ENCODE results near the gene MMD. TPM values are rescaled to one million over a fixed set of nuclear protein-coding genes. Genes with fewer than 3 reads are reported as not detected.

Gene MMD
- total and polyA plus RNA-seq, 9 of the 15 experiments (the other 6 are each of a cell fraction or from before 2014, with no cell fraction given): 3.1 to 18.9 (median 10.7) TPM

DNA sequence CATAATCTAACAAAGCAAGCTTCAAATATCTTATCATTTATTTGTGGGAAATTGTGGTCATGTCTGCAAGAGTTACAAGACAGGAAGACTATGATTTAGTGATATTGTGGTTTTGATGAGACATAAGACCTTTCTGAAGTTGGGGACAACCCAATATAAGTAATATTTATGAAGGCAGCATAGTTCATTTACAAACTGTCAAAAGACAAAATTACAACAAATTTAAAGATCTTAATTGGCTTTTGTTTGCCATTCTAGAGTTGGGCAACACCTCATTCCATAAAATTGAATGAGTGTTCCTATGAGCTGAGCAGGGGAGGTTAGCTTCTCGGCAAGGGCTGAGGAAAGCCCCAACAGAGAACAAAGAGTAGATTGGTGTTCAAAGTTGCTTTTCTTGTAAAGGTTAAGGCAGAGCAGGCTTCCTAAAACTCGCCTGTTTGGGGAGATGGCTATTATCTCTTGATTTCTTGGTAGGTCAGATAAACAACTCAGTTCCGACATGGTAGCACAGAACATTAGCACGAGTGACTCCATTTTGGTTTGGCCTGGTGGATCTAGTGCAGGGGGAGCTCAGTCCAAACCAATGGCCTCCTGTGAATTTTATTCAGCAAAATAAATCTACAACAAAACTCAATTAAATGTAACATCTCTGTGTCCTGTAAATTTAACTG is 10.9 kb upstream of the MMD start (continued):
- TF ChIP-seq ZBTB17 (CRISPR knock-in tag; IDR thresholded peaks at IDR 0.05): peak; percentile 83; the same call in 1 of the 2 replicates
- peak; percentile 83; the same call in 1 of the 2 replicates for TF ChIP-seq ZNF584 (CRISPR knock-in tag; IDR thresholded peaks at IDR 0.05; ENCODE audit: low read depth)
- TF ChIP-seq DIDO1 (tag; IDR thresholded peaks at IDR 0.05; ENCODE audit: low read depth): 0 out of 2 replicates have a peak, but pooled peaks have one; percentile 31
- no peak for TF ChIP-seq TRIM25 (IDR thresholded peaks at IDR 0.05; ENCODE audit: borderline replicate concordance)
- TF ChIP-seq TEAD1 (CRISPR knock-in tag; IDR thresholded peaks at IDR 0.05): peak in 1 of 2 experiments; percentile 88; a peak in 2 of 4 replicates
- TF ChIP-seq PHF8 (IDR thresholded peaks at IDR 0.05; ENCODE audit: borderline replicate concordance, low read length): no peak
- TF ChIP-seq GABPA (tag; conservative IDR thresholded peaks at IDR 0.05; ENCODE audit: low read depth): 0 out of 2 replicates have a peak, but pooled peaks have one; percentile 15
- no peak for TF ChIP-seq ZNF146 (CRISPR knock-in tag; IDR thresholded peaks at IDR 0.05; ENCODE audit: unreplicated experiment)
- no peak for TF ChIP-seq ZBTB7A (IDR thresholded peaks at IDR 0.05; ENCODE audit: borderline replicate concordance, control insufficient read depth, low read depth, low read length)
- no peak for TF ChIP-seq SAP30 (IDR thresholded peaks at IDR 0.05; ENCODE audit: borderline replicate concordance, insufficient read depth, low read depth, low read length, poor library complexity, severe bottlenecking)
- no peak for TF ChIP-seq RNF2 (IDR thresholded peaks at IDR 0.05)
- no peak for TF ChIP-seq KLF10 (CRISPR knock-in tag; IDR thresholded peaks at IDR 0.05)
- no peak for TF ChIP-seq MTF1 (CRISPR knock-in tag; IDR thresholded peaks at IDR 0.05; ENCODE audit: borderline replicate concordance)
- TF ChIP-seq TRIM24 (IDR thresholded peaks at IDR 0.05): no peak
- peak; percentile 88; the same call in 1 of the 2 replicates for TF ChIP-seq KLF6 (CRISPR knock-in tag; IDR thresholded peaks at IDR 0.05; ENCODE audit: borderline replicate concordance)
- peak; percentile 72 for TF ChIP-seq MEIS2 (IDR thresholded peaks at IDR 0.05; ENCODE audit: partially characterized antibody)
- TF ChIP-seq, protein P1, sequence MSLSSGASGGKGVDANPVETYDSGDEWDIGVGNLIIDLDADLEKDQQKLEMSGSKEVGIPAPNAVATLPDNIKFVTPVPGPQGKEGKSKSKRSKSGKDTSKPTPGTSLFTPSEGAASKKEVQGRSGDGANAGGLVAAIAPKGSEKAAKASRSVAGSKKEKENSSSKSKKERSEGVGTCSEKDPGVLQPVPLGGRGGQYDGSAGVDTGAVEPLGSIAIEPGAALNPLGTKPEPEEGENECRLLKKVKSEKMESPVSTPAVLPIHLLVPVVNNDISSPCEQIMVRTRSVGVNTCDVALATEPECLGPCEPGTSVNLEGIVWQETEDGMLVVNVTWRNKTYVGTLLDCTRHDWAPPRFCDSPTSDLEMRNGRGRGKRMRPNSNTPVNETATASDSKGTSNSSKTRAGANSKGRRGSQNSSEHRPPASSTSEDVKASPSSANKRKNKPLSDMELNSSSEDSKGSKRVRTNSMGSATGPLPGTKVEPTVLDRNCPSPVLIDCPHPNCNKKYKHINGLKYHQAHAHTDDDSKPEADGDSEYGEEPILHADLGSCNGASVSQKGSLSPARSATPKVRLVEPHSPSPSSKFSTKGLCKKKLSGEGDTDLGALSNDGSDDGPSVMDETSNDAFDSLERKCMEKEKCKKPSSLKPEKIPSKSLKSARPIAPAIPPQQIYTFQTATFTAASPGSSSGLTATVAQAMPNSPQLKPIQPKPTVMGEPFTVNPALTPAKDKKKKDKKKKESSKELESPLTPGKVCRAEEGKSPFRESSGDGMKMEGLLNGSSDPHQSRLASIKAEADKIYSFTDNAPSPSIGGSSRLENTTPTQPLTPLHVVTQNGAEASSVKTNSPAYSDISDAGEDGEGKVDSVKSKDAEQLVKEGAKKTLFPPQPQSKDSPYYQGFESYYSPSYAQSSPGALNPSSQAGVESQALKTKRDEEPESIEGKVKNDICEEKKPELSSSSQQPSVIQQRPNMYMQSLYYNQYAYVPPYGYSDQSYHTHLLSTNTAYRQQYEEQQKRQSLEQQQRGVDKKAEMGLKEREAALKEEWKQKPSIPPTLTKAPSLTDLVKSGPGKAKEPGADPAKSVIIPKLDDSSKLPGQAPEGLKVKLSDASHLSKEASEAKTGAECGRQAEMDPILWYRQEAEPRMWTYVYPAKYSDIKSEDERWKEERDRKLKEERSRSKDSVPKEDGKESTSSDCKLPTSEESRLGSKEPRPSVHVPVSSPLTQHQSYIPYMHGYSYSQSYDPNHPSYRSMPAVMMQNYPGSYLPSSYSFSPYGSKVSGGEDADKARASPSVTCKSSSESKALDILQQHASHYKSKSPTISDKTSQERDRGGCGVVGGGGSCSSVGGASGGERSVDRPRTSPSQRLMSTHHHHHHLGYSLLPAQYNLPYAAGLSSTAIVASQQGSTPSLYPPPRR (CRISPR knock-in tag; IDR thresholded peaks at IDR 0.05; ENCODE audit: borderline replicate concordance): no peak

Measured in K562 (cell line).